GM19452 (cell line): Measurements from ENCODE around the gene ACSF2.

Source experiments
- ATAC-seq: cut with Tn5 transposase; IDR thresholded peaks from one replicate; pipeline ENCODE4 v1.9.1; 2021; ENCODE audit not compliant: unreplicated experiment

Gene ACSF2

DNA sequence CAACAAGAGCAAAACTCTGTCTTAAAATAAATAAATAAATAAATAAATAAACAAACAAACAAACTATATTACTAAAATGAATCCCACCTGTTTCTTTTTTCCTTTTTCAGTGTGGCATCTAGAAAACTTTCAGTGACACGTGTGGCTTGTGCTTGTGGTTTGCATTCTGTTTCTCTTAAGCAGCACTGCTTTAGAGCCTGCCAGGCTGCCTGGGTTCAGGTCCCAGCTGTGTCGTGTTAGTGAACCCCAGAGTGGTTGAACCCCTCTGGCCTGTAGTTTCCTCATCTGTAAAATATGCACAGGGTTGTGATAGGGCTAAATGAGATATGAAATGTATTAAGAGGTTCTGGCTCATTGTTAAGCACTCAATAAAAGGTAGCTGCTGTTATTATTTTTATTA is 94.5 kb downstream of the ACSF2 start:
- ATAC-seq, result no peak

DNA sequence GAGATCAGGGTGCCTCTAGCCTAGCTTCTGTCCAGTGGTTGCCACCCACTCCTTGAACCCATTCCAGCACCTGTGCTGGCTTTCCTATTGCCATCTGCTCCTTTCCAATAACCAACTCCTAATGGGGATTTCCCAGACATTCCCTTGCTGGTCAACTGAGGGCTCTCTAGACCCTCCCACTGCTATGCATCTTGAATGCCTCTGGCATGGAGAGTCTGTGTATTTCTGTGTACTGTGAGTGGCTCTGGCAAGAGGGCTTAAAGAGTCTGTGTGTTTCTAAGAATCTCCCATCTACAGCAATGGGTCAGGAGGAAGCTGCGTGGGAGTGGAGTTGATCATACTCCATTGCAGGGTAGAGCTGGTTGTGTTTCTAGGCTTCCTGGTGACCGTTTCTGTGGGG is 95.5 kb downstream of the ACSF2 start:
- no peak for ATAC-seq

DNA sequence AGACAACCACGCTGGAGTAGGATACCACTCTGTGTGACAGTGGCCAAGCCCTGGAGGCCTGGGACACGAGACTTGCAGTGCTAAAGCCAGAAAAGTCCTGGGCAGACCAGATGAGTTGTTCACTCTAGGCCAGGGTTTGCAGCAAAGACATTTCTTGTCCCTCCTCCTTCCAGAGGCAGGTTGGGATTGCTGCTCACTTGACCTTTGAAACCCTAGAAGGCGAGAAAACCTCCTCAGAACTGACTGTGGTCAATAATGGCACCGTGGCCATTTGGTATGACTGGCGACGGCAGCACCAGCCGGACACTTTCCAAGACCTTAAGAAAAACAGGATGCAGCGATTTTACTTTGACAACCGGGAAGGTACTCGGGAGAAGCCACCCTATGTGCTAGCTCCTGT is 96.7 kb downstream of the ACSF2 start:
- ATAC-seq, result no peak

DNA sequence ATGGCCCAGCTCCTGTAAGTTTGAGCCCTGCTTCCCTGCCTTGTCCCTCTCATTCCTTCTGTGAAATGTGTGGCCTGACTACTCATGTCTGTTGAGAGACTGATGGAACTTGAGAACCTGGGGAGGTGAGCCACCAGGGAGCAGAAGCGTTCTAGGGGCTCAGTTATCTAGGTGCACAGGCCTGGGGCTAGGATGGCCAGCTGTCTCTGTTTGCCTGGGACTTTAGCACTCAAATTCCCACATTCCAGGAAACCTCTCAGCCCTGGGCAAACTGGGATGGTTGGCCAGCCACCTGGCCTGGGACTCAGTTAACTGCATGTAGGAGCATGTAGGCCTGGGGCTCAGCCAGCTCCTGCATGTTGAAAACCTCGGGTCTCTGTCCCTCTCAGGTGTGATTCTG is 97.2 kb downstream of the ACSF2 start:
- ATAC-seq, result no peak
